Endothelial cell of umbilical vein (primary cell): ENCODE results near the gene IL21. TPM values are rescaled to one million over a fixed set of nuclear protein-coding genes. Genes with fewer than 3 reads are reported as not detected.

ENCODE experiments used
- BruUV-seq: library from RNA; stranded (reverse); fragments of 400-500 nt; replicated peaks from 2 replicates; lab custom pipeline; 2021; lab: Mats Ljungman, UMichigan
- CTCF ChIA-PET: fragments of 300-600, 350-600 bp; sonication (Branson Sonifier 250); formaldehyde crosslinking; loops from one replicate; lab custom pipeline; 2021; ENCODE audit warnings: antibody characterized with exemption, inconsistent platforms; lab: Charles Lee
- POLR2A ChIA-PET: fragments of 300-600, 350-600 bp; sonication (Branson Sonifier 250); formaldehyde crosslinking; loops from one replicate; lab custom pipeline; 2021; ENCODE audit warnings: antibody characterized with exemption, inconsistent platforms; lab: Charles Lee
- DNase-seq: peaks from one replicate; pipeline ENCODE4 v3.0.0-alpha.2; 2011; ENCODE audit warnings: low read depth, low spot score
- FAIRE-seq: peaks from 2 replicates; lab custom pipeline; 2011; peaks lifted over from hg19 to GRCh38; lab: Jason Lieb, UNC
- H2AFZ ChIP-seq: 2 replicates; pipeline ENCODE4 v1.6.0; 2012; ENCODE audit warnings: low read depth, low read length, control low read depth, inconsistent platforms
- H3K27ac ChIP-seq: 2 replicates; pipeline ENCODE4 v1.5.1; 2011; ENCODE audit warnings: low read depth, mild to moderate bottlenecking, control low read depth, low read length, moderate library complexity; ENCODE audit not compliant: insufficient read depth
- H3K27me3 ChIP-seq, 2 experiments: 2 replicates each; pipeline versions ENCODE4 v1.6.0 to v1.6.1; 2011; ENCODE audit warnings: low read length in 2 of 2, mixed read lengths in 1 of 2; ENCODE audit not compliant: control insufficient read depth in 2 of 2, insufficient read depth in 2 of 2
- H3K36me3 ChIP-seq, 2 experiments: 2 replicates in 1 of 2; 3 replicates in 1 of 2; pipeline ENCODE4 v1.5.1; 2011; ENCODE audit warnings: low read length in 2 of 2, mild to moderate bottlenecking in 1 of 2, moderate library complexity in 1 of 2; ENCODE audit not compliant: control insufficient read depth in 2 of 2, insufficient read depth in 2 of 2; ENCODE audit errors: extremely low read depth in 1 of 2
- H3K4me1 ChIP-seq: 3 replicates; pipeline ENCODE4 v1.5.1; 2011; ENCODE audit warnings: mild to moderate bottlenecking, low read length; ENCODE audit not compliant: control insufficient read depth, insufficient read depth; ENCODE audit errors: extremely low read depth
- H3K4me2 ChIP-seq: 2 replicates; pipeline ENCODE4 v1.6.1; 2011; ENCODE audit warnings: low read length, control low read depth, mixed read lengths; ENCODE audit not compliant: insufficient read depth
- H3K4me3 ChIP-seq, 3 experiments: fragments of 200-600 bp in 1 of 3; sonication (generic), shearing (Covaris generic) in 1 of 3; replicated peaks in 1 of 3; 2 replicates each; pipeline ENCODE4 v1.5.1; 2011 to 2016; ENCODE audit warnings: control low read depth in 3 of 3, low read length in 3 of 3, mild to moderate bottlenecking in 2 of 3, inconsistent platforms in 1 of 3, low read depth in 1 of 3, moderate library complexity in 1 of 3; ENCODE audit not compliant: insufficient read depth in 1 of 3
- H3K79me2 ChIP-seq: 2 replicates; pipeline ENCODE4 v1.6.0; 2012; ENCODE audit warnings: low read length, inconsistent platforms; ENCODE audit not compliant: control insufficient read depth, insufficient read depth
- H3K9ac ChIP-seq: replicated peaks from 2 replicates; pipeline ENCODE3; 2011; ENCODE audit warnings: low read length, control low read depth; ENCODE audit not compliant: insufficient read depth; ENCODE audit errors: extremely low read depth
- H3K9me1 ChIP-seq: replicated peaks from 3 replicates; pipeline ENCODE4 v1.6.0; 2011; ENCODE audit warnings: mild to moderate bottlenecking, low read length; ENCODE audit not compliant: control insufficient read depth, insufficient read depth; ENCODE audit errors: extremely low read depth
- H3K9me3 ChIP-seq: replicated peaks from 2 replicates; pipeline ENCODE4 v1.5.1; 2012; ENCODE audit warnings: low read length, inconsistent platforms; ENCODE audit not compliant: control insufficient read depth, insufficient read depth
- H4K20me1 ChIP-seq: replicated peaks from 2 replicates; pipeline ENCODE3; 2011; ENCODE audit warnings: mild to moderate bottlenecking, low read length; ENCODE audit not compliant: control insufficient read depth, insufficient read depth; ENCODE audit errors: extremely low read depth
- CTCF ChIP-seq, 2 donors: IDR thresholded peaks; 1 replicate in 1 of 2; 2 replicates in 1 of 2; pipeline ENCODE4 v1.5.1; 2011; ENCODE audit warnings: low read length in 2 of 2, mild to moderate bottlenecking in 2 of 2, moderate library complexity in 2 of 2, control low read depth in 1 of 2, inconsistent platforms in 1 of 2, low read depth in 1 of 2; ENCODE audit not compliant: insufficient read depth in 1 of 2; ENCODE audit errors: extremely low read depth in 1 of 2
- EZH2 ChIP-seq: IDR thresholded peaks from 2 replicates; pipeline ENCODE4 v1.6.1; 2012; ENCODE audit warnings: borderline replicate concordance, low read depth, mild to moderate bottlenecking, moderate library complexity, low read length, inconsistent platforms; ENCODE audit not compliant: severe bottlenecking
- FOS ChIP-seq: IDR thresholded peaks from 2 replicates; pipeline ENCODE4 v1.6.1; 2011; ENCODE audit warnings: mild to moderate bottlenecking, low read length, moderate library complexity, borderline replicate concordance; ENCODE audit not compliant: insufficient read depth
- GATA2 ChIP-seq: IDR thresholded peaks from 2 replicates; pipeline ENCODE4 v1.7.0; 2011; ENCODE audit warnings: low read depth, mild to moderate bottlenecking, moderate library complexity, mixed read lengths, low read length; ENCODE audit not compliant: insufficient read length, insufficient read depth
- JUN ChIP-seq: IDR thresholded peaks from 2 replicates; pipeline ENCODE4 v1.6.1; 2011; ENCODE audit warnings: borderline replicate concordance, low read depth; ENCODE audit not compliant: insufficient read length, insufficient read depth
- MYC ChIP-seq: IDR thresholded peaks from one replicate; pipeline ENCODE4 v1.6.1; 2011; ENCODE audit warnings: mild to moderate bottlenecking, low read depth, low read length
- POLR2A ChIP-seq: IDR thresholded peaks from 2 replicates; pipeline ENCODE4 v1.6.1; 2012; ENCODE audit warnings: low read depth, mild to moderate bottlenecking, control low read depth, low read length
- POLR2AphosphoS5 ChIP-seq: IDR thresholded peaks from 2 replicates; pipeline ENCODE4 v1.6.1; 2012; ENCODE audit warnings: low read depth, mild to moderate bottlenecking, control low read depth, low read length, moderate library complexity; ENCODE audit not compliant: insufficient read depth
- dilution Hi-C: fragments of 300-500 bp; cut with MboI; formaldehyde crosslinking; loops from one replicate; pipeline ENCODE4 v1.15.0; 2019; ENCODE audit warnings: low sequenced_read_pairs; ENCODE audit not compliant: extremely low pct_ligation_motif_present
- intact Hi-C: fragments of 100-400 bp; cut with micrococcal nuclease; formaldehyde crosslinking; loops from one replicate; pipeline ENCODE4 v1.10.0; 2022
- polyA plus RNA-seq, 4 experiments: library from polyadenylated mRNA; depleted of rRNA in 3 of 4; stranded (reverse) in 3 of 4; unstranded in 1 of 4; fragments of >200 nt; gene quantifications; 2 replicates each; pipeline versions ENCODE4 v1.2.1 to v1.2.3, GENCODE V29; 2011 to 2012; ENCODE audit warnings: missing spikeins in 1 of 4
- total RNA-seq: library from RNA; stranded (reverse); gene quantifications from 2 replicates; pipeline ENCODE4 v1.2.3, GENCODE V29; 2021
- TF ChIP-seq, protein P1 (sequence below): IDR thresholded peaks from 2 replicates; pipeline ENCODE4 v1.6.1; 2011; ENCODE audit not compliant: insufficient read depth, insufficient read length

Gene IL21
- total and polyA plus RNA-seq, 2 donors (not counting 3 experiments of a cell fraction or from before 2014, with no cell fraction given), result not detected

- H3K4me3 ChIP-seq, result no peak overlapping the region
- H3K27me3 ChIP-seq, result peaks cover 10 to 24% of the 10 kb centered on the region in 2 experiments
- CTCF ChIA-PET, result interaction anchor here (1.4 to 1.6 kb wide), 3 partner anchors 15 to 117 kb away, joined by 3 to 7 read pairs (median 4); partner anchors contain the start of gene IL21
- DNase-seq (peak; percentile 56), FAIRE-seq (peak; percentile 75)
- no peaks in the 10 kb centered on the region for H3K79me2 ChIP-seq
- H3K4me1 ChIP-seq, result no peaks in the 10 kb centered on the region
- no peaks in the 10 kb centered on the region for H3K36me3 ChIP-seq
- H3K4me2 ChIP-seq, result peak overlapping the region; percentile 7
- no peak overlapping the region for H2AFZ ChIP-seq
- dilution Hi-C loops (no loop called here), intact Hi-C loops (no loop called here)
- no peaks in the 10 kb centered on the region for H3K9me1 ChIP-seq
- TF ChIP-seq CTCF (IDR thresholded peaks at IDR 0.05; ENCODE audit: extremely low read depth in 1 of 2, insufficient read depth in 1 of 2, low read depth in 1 of 2, low read length in 2 of 2) (no peak), POLR2A (no peak), JUN (no peak), FOS (no peak), EZH2 (no peak), MYC (no peak), POLR2AphosphoS5 (no peak), GATA2 (no peak)
- TF ChIP-seq, protein P1, sequence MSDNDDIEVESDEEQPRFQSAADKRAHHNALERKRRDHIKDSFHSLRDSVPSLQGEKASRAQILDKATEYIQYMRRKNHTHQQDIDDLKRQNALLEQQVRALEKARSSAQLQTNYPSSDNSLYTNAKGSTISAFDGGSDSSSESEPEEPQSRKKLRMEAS, result no peak
- no peak overlapping the region for H3K27ac ChIP-seq
- no peak overlapping the region for H3K9ac ChIP-seq
- no peaks in the 10 kb centered on the region for H4K20me1 ChIP-seq
- no TSS peak for BruUV-seq
- no peaks in the 10 kb centered on the region for H3K9me3 ChIP-seq
- POLR2A ChIA-PET, result no interaction called here
These were observed 14.3 kb upstream of the IL21 start for GRCh38 chr4:122635205-122635604.
